GM18868 (cell line): ENCODE results near the gene FSTL5.
"Not testable (repeated sequence)": the region's sequence is repeated elsewhere in the genome, so short reads cannot be mapped to it uniquely, and the experiment has no call there.

ENCODE experiments used
- ATAC-seq: cut with Tn5 transposase; IDR thresholded peaks from one replicate; pipeline ENCODE4 v1.9.1; 2021; ENCODE audit warnings: mild to moderate bottlenecking, moderate library complexity; ENCODE audit not compliant: unreplicated experiment

The FSTL5 gene

GRCh38 chr4:161856711-161857326 lies 307.0 kb downstream of the FSTL5 start:
- no peak for ATAC-seq

DNA sequence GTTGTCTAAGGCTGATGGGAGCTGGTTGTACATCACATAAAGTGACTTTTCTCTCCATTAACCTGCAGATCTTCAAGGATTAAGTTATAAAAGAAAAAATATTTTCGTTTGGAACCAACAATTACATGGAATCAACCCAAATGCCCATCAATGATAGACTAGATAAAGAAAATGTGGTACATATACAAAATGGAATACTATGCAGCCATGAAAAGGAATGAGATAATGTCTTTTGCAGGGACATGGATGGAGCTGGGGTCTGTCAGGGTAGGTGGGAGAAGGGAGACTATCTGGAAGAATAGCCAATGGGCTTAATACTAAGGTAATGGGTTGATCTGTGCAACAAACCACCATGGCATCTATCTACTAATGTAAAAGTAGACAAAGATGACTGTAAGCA lies 313.2 kb downstream of the FSTL5 start:
- ATAC-seq = no peak

DNA sequence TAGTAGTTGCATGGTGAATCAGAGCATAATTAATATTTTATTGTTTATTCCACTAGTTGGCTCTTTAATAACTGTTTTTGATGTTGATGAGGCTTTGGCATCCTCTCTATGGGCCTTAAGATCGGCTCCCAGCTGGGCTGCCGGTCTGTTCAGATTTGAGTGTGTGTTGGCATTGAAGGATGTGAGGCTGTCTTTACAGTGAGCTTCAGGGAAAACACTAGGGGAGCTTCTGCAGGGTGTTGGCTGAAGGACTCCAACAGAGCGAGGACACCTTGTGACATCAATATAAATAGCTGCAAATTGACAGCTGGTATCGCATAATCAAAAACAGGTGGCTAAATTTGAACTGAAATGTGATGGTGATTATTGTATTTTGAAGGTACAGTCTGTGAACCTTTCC lies 322.0 kb downstream of the FSTL5 start:
- ATAC-seq = no peak

- no peak for ATAC-seq
Measured at GRCh38 chr4:161829591-161829990, 334.2 kb downstream of the FSTL5 start.

GRCh38 chr4:161828061-161828460 lies 335.7 kb downstream of the FSTL5 start:
- ATAC-seq = peak; percentile 75

DNA sequence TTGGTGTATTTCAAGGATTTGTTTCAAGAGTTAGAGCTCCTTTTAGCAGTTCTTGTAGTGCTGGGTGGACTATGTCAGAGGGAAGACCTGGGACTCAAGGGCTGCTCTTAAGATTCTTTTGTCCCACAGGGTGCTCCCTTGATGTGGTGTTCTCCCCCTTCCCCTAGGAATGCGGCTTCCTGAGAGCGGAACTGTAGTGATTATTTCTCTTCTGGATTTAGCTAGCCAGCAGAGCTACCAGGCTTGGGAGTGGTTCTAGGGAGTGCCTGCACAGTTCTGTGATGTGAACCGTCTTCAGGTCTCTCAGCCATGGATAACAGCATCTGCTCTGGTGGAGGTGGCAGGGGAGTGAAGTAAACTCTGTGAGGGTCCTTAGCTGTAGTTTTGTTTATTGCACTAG lies 336.8 kb downstream of the FSTL5 start:
- ATAC-seq = no peak

GRCh38 chr4:161823450-161823849 lies 340.4 kb downstream of the FSTL5 start:
- no peak for ATAC-seq

- ATAC-seq = no peak
Measured at GRCh38 chr4:161822174-161822573, 341.6 kb downstream of the FSTL5 start.

GRCh38 chr4:161817914-161818313 lies 345.9 kb downstream of the FSTL5 start:
- ATAC-seq = no peak

DNA sequence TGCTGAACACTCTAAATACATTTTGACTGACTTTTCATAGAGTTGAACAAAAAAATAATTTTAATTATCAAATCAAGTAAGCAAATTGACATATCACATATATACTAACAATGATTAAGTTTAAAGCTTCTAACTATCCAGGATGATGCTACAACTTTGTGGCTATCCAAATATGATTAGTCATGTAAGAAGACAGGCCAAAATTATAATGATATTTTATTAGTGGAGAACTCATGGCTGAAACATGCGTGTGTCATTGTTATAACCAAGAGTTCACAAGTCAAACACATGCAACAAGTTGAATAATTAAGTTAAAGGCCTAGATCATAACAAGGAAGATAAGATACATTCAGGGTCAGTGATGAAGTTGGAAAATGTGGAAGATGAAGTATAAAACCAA lies 346.8 kb downstream of the FSTL5 start:
- no peak for ATAC-seq

- no peak for ATAC-seq
Measured at GRCh38 chr4:161815841-161816240, 348.0 kb downstream of the FSTL5 start.

GRCh38 chr4:161813889-161814288 lies 349.9 kb downstream of the FSTL5 start:
- no peak for ATAC-seq

- ATAC-seq = no peak
Measured at GRCh38 chr4:161813389-161813788, 350.4 kb downstream of the FSTL5 start.

GRCh38 chr4:161803171-161803570 lies 360.6 kb downstream of the FSTL5 start:
- no peak for ATAC-seq

DNA sequence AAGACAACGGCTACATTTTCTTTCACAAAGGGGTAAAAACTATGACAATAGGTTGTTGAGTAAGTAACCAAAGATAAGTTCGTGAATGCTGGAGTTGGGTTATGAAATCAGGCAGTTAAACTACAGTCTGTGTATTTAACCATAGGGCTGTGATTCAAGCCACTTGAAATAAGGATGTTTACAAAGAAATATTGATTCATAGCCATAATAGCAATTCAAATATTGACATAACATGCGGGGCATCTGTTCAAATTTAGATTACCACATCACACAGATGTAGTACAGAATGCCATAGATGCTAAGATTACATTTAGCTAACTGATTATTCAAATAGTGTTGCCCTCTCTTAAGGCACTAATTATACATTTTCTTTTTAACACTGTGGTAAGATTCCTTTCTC lies 364.1 kb downstream of the FSTL5 start:
- ATAC-seq = no peak

- no peak for ATAC-seq
Measured at GRCh38 chr4:161792991-161793390, 370.8 kb downstream of the FSTL5 start.

GRCh38 chr4:161791796-161792556 lies 371.8 kb downstream of the FSTL5 start:
- ATAC-seq = no peak

GRCh38 chr4:161767116-161767515 lies 396.7 kb downstream of the FSTL5 start:
- ATAC-seq = no peak

- ATAC-seq = no peak
Measured at GRCh38 chr4:161762796-161763195, 401.0 kb downstream of the FSTL5 start.

- no peak for ATAC-seq
Measured at GRCh38 chr4:161760008-161760407, 403.8 kb downstream of the FSTL5 start.

DNA sequence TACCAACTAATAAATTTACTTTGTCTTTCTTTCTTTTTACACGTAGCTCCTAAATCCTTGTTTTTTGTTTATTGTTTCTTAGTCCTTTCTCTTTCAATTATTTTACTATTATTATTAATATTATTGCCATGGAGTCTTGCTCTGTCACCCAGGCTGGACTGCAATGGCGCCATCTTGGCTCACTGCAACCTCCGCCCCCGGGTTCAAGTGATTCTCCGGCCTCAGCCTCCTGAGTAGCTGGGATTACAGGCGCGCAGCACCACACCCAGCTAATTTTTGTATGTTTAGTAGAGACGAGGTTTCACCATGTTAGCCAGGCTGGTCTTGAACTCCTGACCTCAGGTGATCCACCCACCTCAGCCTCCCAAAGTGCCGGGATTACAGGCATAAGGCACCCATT lies 405.4 kb downstream of the FSTL5 start:
- ATAC-seq = not testable (repeated sequence)

GRCh38 chr4:161728929-161729328 lies 434.9 kb downstream of the FSTL5 start:
- ATAC-seq = no peak

DNA sequence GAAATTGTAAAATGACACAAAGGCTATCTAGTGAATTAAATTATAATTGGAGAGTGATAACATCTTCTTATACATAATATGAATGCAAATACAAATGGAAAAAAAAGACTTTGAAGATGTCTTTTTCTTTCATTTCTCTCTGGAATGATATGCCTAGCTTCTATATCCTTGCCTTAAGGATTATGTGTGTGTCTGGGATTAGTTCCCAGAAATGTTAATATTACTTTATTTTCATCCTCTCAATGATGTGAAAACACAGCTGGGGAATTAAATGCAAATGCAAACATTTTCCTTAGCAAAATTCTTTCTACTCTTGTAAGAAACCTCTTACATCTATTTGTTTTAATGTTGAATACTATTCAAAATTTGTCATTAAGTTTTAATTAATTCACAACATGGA lies 441.9 kb downstream of the FSTL5 start:
- ATAC-seq = no peak
